Germinal center (tissue), 1 donor: Measurements from ENCODE around the gene CACUL1.

Source experiments
- DNase-seq: peaks from one replicate; pipeline ENCODE4 v3.0.0; 2012; ENCODE audit warnings: mixed read lengths, low spot score

CACUL1 gene

DNA sequence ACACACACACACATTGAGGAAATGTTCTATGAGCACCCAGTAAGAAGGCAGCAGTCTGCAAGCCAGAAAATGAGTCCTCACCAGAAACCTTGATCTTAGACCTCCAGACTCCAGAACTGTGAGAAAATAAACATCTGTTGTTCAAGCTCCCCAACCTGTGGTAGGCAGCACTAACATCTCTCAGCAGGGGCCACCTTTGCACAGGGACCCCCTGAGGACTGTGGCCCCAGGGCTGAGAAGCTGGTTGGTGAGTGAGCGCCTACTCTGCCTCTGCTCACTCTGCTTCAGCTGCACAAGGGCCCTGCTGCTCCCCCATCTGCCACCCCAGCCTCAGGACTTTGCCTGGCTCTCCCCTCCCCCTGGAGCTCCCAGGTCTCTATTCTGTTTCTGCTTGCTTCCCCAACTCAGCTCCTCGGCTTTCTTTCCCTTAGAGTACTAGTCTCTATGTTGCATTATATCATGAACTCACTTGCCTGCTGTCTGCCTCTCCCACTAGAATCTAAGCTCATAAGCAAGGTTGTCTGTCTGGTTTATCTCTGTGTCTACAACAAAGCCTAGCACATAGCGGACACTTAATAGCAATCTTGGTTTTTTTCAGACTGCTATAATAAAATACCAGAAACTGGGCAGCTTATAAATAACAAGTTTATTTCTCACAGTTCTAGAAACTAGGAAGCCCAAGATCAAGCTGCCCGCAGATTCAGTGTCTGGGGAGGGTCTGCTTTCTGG is 118.9 kb downstream of the CACUL1 start:
- no peak for DNase-seq

DNA sequence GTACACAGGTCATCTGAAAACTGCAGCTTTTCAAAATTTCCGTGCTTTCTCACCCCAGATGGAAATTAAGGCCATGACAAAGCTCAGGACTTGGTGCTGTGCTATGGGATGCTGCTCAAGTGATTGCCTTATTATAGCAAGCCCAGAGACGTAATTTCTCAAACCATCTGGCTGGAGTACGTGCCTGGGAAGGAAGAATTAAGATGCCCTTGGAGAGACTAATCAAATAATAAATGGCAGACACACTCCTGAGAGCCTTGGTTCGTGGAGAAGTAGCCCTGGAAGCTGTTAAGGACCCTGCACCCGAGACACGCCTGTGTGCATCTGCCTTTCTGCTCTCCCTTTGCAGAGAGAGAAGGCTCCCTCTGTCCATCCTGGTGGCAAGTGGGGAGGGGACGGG is 121.0 kb downstream of the CACUL1 start:
- no peak for DNase-seq

DNA sequence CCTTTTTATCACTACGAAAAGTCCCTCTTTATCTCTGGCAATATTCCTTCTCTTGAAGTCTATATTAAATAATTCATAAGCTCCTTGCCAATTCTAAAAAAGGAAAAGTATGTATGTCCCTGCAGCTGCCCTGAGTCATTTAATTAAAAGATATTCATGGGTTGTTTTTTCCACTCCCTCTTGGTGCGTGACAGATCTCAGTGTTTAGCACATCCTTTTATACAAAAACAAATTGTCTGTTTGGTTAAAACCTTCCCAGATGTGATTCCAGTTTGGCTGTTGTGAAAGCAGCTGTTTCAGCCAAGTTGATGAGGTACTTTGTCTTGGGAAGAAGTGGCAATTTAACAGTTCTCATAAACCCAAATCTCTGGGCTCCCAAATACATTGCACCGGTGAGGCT is 125.6 kb downstream of the CACUL1 start:
- no peak for DNase-seq

DNA sequence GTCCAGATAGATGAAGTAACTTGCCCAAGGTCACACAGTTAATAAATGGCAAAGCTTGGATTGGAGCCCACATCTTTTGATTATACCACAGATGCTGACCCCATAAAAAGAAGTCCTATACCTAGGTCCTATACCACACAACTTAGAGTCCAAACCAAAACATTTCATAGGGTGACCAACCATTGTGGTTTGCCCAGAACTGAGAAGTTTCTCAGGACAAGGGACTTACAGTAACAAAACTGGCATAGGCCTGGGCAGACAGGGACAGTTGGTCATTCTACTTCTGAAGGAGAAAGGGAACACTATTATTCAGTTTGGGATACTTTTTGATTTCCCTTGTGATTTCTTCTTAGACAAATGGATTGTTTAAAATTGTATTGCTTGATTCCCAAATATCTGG is 126.4 kb downstream of the CACUL1 start:
- DNase-seq = no peak

DNA sequence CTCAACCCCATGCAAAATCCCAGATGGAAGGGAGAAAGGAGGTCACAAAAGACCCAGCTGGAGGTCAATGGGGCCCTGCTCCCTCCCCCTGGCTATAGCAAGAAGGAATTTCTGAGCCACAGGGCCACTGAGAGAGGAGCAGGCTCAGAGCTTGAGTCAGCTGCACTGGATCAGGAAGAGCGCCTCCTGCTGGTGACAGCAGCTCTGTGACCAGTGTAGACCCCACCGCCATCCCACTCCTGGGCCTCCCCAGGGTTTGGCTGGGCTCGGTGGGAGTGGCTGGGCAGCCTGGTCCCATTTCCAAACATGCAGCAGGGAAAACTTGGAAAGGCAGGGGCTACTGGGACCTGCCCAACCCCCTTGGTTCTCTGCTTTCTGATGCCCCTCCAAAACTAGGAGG is 127.8 kb downstream of the CACUL1 start:
- no peak for DNase-seq
